IPS-11a (cell line): ENCODE measurements around the gene SPIRE1.
A peak's percentile ranks its signal among the peaks of the same experiment; 100 is the strongest.
"Not testable (repeated sequence)": the region's sequence is repeated elsewhere in the genome, so short reads cannot be mapped to it uniquely, and the experiment has no call there.

Source experiments
- H3K4me3 ChIP-seq: one replicate; pipeline ENCODE4 v1.5.1; 2013; ENCODE audit warnings: low read depth, low read length, control low read depth

Gene SPIRE1

GRCh38 chr18:12423393-12423792, 234.5 kb downstream of the SPIRE1 start:
- no peak overlapping the region for H3K4me3 ChIP-seq

GRCh38 chr18:12422936-12423335, 235.0 kb downstream of the SPIRE1 start:
- no peak overlapping the region for H3K4me3 ChIP-seq

- H3K4me3 ChIP-seq, result no peak overlapping the region
These were observed 236.2 kb downstream of the SPIRE1 start for GRCh38 chr18:12421732-12422131.

GRCh38 chr18:12420821-12421421, 237.0 kb downstream of the SPIRE1 start:
- H3K4me3 ChIP-seq, result peak overlapping the region; percentile 20

GRCh38 chr18:12417687-12418086, 240.2 kb downstream of the SPIRE1 start:
- no peak overlapping the region for H3K4me3 ChIP-seq

- no peak overlapping the region for H3K4me3 ChIP-seq
These were observed 241.7 kb downstream of the SPIRE1 start for GRCh38 chr18:12416098-12416729.

- H3K4me3 ChIP-seq, result no peak overlapping the region
These were observed 246.5 kb downstream of the SPIRE1 start for GRCh38 chr18:12411456-12411855.

- H3K4me3 ChIP-seq, result not testable (repeated sequence)
These were observed 247.2 kb downstream of the SPIRE1 start for GRCh38 chr18:12410747-12411146.

GRCh38 chr18:12410081-12410481, 247.8 kb downstream of the SPIRE1 start:
- no peak overlapping the region for H3K4me3 ChIP-seq

GRCh38 chr18:12409469-12409868, 248.4 kb downstream of the SPIRE1 start:
- no peak overlapping the region for H3K4me3 ChIP-seq

GRCh38 chr18:12408247-12408869, 249.5 kb downstream of the SPIRE1 start:
- H3K4me3 ChIP-seq, result peak overlapping the region; percentile 34

- no peak overlapping the region for H3K4me3 ChIP-seq
These were observed 251.4 kb downstream of the SPIRE1 start for GRCh38 chr18:12406371-12407111.

- no peak overlapping the region for H3K4me3 ChIP-seq
These were observed 252.8 kb downstream of the SPIRE1 start for GRCh38 chr18:12405066-12405465.

- H3K4me3 ChIP-seq, result no peak overlapping the region
These were observed 254.1 kb downstream of the SPIRE1 start for GRCh38 chr18:12403601-12404506.

GRCh38 chr18:12401881-12402280, 256.0 kb downstream of the SPIRE1 start:
- no peak overlapping the region for H3K4me3 ChIP-seq

GRCh38 chr18:12399231-12399630, 258.7 kb downstream of the SPIRE1 start:
- H3K4me3 ChIP-seq, result no peak overlapping the region

- H3K4me3 ChIP-seq, result no peak overlapping the region
These were observed 259.3 kb downstream of the SPIRE1 start for GRCh38 chr18:12398625-12399024.

- no peak overlapping the region for H3K4me3 ChIP-seq
These were observed 260.1 kb downstream of the SPIRE1 start for GRCh38 chr18:12397793-12398192.

- H3K4me3 ChIP-seq, result no peak overlapping the region
These were observed 260.7 kb downstream of the SPIRE1 start for GRCh38 chr18:12397254-12397653.
